IPS-18a (cell line): ENCODE measurements around the gene UBASH3A.

ENCODE experiments used
- H3K27ac ChIP-seq: one replicate; pipeline ENCODE4 v1.5.1; 2013; ENCODE audit warnings: low read length
- H3K27me3 ChIP-seq: one replicate; pipeline ENCODE4 v1.6.1; 2013; ENCODE audit warnings: mild to moderate bottlenecking, low read length; ENCODE audit not compliant: control insufficient read depth, insufficient read depth
- H3K36me3 ChIP-seq: one replicate; pipeline ENCODE4 v1.6.1; 2013; ENCODE audit warnings: low read depth, low read length; ENCODE audit not compliant: control insufficient read depth
- H3K4me1 ChIP-seq: one replicate; pipeline ENCODE4 v1.6.1; 2013; ENCODE audit warnings: low read depth, low read length; ENCODE audit not compliant: control insufficient read depth
- H3K4me3 ChIP-seq: one replicate; pipeline ENCODE4 v1.5.1; 2013; ENCODE audit warnings: low read length
- H3K9ac ChIP-seq: one replicate; pipeline ENCODE4 v1.6.1; 2013; ENCODE audit warnings: mild to moderate bottlenecking, low read length, moderate library complexity
- H3K9me3 ChIP-seq: one replicate; pipeline ENCODE4 v1.6.1; 2013; ENCODE audit warnings: low read depth, low read length; ENCODE audit not compliant: control insufficient read depth

Gene UBASH3A

GRCh38 chr21:42384989-42385388 is 18.7 kb upstream of the UBASH3A start:
- Histone ChIP-seq H3K27me3 (no peaks in the 10 kb centered on the region), H3K4me1 (peaks cover 9% of the 10 kb centered on the region), H3K9ac (no peak overlapping the region), H3K36me3 (no peaks in the 10 kb centered on the region), H3K4me3 (no peak overlapping the region), H3K27ac (no peak overlapping the region), H3K9me3 (no peaks in the 10 kb centered on the region)

DNA sequence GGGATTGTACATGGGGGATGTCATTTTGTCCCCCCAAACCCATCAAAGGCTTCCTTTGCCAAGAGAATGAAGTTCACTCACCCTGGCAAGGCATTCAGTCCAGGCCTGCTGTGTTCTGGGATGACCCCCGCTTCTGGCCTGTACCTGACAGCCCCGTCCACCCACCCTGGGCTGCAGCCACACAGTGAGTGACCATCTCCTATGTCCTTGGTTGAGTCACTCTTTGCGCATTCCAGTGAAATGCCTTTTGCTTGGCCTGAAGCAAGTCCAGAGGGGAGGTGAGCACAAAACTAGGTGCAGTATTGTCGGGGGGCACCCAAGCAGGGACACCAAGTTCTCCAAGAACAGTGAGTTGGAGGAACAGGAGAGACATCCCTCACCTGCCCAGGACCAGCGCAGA is 18.1 kb upstream of the UBASH3A start:
- H3K27ac ChIP-seq = no peak overlapping the region
- no peaks in the 10 kb centered on the region for H3K9me3 ChIP-seq
- peaks cover 11% of the 10 kb centered on the region for H3K4me1 ChIP-seq
- H3K9ac ChIP-seq = no peak overlapping the region
- no peaks in the 10 kb centered on the region for H3K27me3 ChIP-seq
- no peak overlapping the region for H3K4me3 ChIP-seq
- H3K36me3 ChIP-seq = no peaks in the 10 kb centered on the region

DNA sequence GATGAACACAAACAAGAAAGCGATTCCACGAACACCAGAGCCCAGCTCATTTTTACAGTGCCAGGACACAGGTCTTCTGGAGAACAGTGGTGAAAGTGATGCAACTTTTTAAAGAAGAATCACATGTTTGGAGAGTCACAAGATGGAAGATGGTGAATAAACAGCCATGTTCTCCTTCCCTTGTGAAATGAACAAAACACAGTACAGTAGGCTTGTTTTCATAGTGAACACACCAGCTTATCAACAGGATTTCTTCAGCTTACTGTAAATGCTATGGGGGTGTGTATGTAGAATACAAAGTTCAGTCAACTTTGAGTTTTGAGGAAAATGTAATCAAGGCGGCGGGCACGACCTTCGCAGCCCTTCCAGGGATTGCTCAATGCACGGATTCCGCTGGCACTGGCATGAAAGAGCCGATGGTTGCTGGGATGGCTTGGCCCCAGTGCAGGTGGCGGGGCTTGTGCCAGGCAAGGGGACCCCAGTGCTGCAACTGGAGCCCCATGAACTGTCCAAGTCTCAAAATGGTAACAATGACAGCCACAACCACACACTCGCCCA is 17.6 kb upstream of the UBASH3A start:
- Histone ChIP-seq H3K9ac (no peak overlapping the region), H3K9me3 (no peaks in the 10 kb centered on the region), H3K27me3 (no peaks in the 10 kb centered on the region), H3K4me1 (peaks cover 11% of the 10 kb centered on the region), H3K4me3 (no peak overlapping the region), H3K36me3 (no peaks in the 10 kb centered on the region), H3K27ac (no peak overlapping the region)

DNA sequence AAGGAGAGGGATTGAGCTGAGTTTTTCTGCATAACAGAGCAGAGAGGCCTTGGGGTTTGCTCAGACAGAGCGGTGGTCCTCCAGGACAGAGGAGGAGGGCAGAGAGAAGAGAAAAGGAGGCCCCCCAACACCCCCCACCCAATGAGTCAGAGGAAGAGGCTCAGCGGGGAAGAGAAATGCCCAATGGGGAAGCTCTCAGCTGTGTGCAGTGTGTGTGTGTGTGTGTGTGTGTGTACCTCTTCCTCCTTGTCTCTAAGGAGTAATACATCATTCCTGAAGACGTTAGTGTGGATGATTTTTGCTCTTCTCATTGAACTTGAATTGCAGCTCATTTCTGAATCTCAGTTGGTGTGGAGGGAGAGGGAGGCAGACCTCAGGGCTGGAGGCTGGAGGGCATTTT is 16.5 kb upstream of the UBASH3A start:
- Histone ChIP-seq H3K36me3 (no peaks in the 10 kb centered on the region), H3K27ac (no peak overlapping the region), H3K4me1 (peaks cover 11% of the 10 kb centered on the region), H3K9ac (no peak overlapping the region), H3K27me3 (no peaks in the 10 kb centered on the region), H3K9me3 (no peaks in the 10 kb centered on the region), H3K4me3 (no peak overlapping the region)

DNA sequence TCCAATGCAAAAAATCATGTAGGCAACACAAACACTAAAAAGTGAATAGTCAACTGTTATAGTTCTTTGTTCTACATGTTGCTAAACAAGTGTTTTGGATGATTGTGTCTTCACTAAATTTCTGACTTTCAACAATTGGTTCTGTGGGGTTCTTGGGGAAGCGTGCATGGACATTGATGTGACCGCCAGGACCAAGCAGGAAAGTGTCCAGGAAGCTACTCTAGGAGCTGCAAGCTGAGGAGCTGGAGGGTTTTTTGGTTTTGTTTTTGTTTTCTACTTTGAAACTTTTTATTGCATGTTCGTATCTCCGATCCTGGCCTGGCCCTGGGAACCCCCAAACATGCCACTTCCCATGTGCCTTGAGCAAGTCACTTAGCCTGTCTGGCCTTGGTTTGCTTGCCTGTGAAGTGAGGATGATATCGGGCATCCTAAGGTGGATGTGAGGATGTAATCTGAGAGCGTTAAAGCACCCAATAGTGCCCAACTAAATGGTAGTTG is 15.8 kb upstream of the UBASH3A start:
- H3K27ac ChIP-seq = no peak overlapping the region
- peaks cover 11% of the 10 kb centered on the region for H3K4me1 ChIP-seq
- no peaks in the 10 kb centered on the region for H3K9me3 ChIP-seq
- H3K4me3 ChIP-seq = no peak overlapping the region
- no peaks in the 10 kb centered on the region for H3K36me3 ChIP-seq
- H3K9ac ChIP-seq = no peak overlapping the region
- no peaks in the 10 kb centered on the region for H3K27me3 ChIP-seq

GRCh38 chr21:42388740-42389448 is 14.8 kb upstream of the UBASH3A start:
- Histone ChIP-seq H3K9me3 (no peaks in the 10 kb centered on the region), H3K36me3 (no peaks in the 10 kb centered on the region), H3K27me3 (no peaks in the 10 kb centered on the region), H3K4me3 (peak overlapping the region; percentile 2), H3K27ac (no peak overlapping the region), H3K9ac (peak overlapping the region; percentile 33), H3K4me1 (peaks cover 11% of the 10 kb centered on the region)

DNA sequence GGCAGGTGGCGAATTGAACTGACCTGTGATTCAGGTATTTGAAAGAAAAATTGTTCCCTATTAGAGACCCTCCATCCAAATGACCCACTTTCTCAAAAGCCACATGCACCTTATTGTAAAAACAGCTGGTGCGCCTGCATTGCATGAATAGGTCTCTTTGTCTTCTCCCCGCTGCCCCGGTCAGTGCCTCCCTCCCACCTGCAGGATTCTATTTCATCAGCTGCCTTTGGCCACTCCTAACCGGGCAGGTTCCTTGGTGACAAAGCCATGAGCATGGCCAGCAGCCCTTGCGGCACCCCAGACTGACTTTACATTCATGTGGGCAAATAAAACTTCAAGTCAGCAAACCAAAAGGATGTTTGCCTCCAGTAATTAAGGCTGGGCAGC is 14.3 kb upstream of the UBASH3A start:
- no peaks in the 10 kb centered on the region for H3K9me3 ChIP-seq
- peak overlapping the region; percentile 2 for H3K4me3 ChIP-seq
- peaks cover 11% of the 10 kb centered on the region for H3K4me1 ChIP-seq
- H3K27me3 ChIP-seq = no peaks in the 10 kb centered on the region
- no peak overlapping the region for H3K27ac ChIP-seq
- H3K36me3 ChIP-seq = no peaks in the 10 kb centered on the region
- H3K9ac ChIP-seq = peak overlapping the region; percentile 33

DNA sequence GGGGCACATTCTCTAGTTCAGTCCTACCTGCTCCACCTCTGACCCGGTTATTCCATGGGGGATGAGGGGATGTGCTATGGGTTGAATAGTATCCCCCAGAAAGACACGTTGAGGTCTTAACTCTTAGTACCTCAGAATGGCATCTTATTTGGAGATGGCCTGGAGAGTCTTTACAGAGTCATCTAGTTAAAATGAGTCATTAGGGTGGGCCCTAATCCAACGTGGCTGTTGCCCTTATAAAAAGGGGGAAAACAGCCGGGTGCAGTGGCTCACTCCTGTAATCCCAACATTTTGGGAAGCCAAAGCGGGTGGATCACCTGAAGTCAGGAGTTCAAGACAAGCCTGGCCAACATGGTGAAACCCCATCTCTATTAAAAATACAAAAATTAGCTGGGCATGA is 13.5 kb upstream of the UBASH3A start:
- Histone ChIP-seq H3K4me1 (peaks cover 11% of the 10 kb centered on the region), H3K36me3 (no peaks in the 10 kb centered on the region), H3K9me3 (no peaks in the 10 kb centered on the region), H3K27ac (no peak overlapping the region), H3K27me3 (no peaks in the 10 kb centered on the region), H3K4me3 (no peak overlapping the region), H3K9ac (peak overlapping the region; percentile 33)

DNA sequence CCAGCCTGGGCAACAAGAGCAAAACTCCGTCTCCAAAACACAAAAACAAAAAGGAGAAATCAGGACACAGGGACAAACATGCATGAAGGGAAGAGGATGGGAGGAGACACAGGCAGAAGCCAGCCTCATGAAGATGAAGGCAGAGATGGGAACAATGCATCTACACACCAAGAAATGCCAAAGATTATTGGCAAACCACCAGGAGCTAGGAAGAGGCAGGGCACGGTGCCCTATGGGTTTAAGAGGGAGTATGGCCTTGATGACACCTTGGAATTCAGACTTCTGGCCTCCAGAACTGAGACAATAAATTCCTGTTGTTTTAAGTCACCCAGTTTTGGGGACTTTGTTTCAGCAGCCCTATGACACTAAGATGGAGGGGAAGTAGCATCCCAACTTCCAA is 13.0 kb upstream of the UBASH3A start:
- no peaks in the 10 kb centered on the region for H3K36me3 ChIP-seq
- no peak overlapping the region for H3K9ac ChIP-seq
- H3K9me3 ChIP-seq = no peaks in the 10 kb centered on the region
- no peak overlapping the region for H3K27ac ChIP-seq
- peaks cover 11% of the 10 kb centered on the region for H3K4me1 ChIP-seq
- H3K4me3 ChIP-seq = no peak overlapping the region
- no peaks in the 10 kb centered on the region for H3K27me3 ChIP-seq

DNA sequence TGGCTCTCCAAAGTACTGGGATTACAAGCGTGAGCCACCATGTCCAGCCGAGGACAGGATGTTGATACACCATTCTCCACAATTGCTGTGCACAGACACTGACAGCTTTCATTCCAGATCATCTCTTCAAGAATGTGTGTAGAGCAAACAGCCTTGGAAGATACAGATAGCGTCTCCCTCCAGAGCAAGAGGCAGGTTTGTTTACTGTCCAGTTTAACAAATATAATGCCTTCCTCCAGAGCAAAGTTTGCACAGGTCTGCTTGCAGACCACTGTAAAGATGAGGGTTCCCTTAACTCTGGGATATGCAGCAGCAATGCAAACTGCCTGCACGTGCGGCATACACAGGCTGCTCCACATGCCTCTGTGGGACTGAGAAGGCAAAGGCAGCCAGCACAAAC is 12.4 kb upstream of the UBASH3A start:
- no peaks in the 10 kb centered on the region for H3K36me3 ChIP-seq
- H3K9ac ChIP-seq = no peak overlapping the region
- no peak overlapping the region for H3K4me3 ChIP-seq
- no peaks in the 10 kb centered on the region for H3K9me3 ChIP-seq
- peaks cover 11% of the 10 kb centered on the region for H3K4me1 ChIP-seq
- no peaks in the 10 kb centered on the region for H3K27me3 ChIP-seq
- no peak overlapping the region for H3K27ac ChIP-seq

DNA sequence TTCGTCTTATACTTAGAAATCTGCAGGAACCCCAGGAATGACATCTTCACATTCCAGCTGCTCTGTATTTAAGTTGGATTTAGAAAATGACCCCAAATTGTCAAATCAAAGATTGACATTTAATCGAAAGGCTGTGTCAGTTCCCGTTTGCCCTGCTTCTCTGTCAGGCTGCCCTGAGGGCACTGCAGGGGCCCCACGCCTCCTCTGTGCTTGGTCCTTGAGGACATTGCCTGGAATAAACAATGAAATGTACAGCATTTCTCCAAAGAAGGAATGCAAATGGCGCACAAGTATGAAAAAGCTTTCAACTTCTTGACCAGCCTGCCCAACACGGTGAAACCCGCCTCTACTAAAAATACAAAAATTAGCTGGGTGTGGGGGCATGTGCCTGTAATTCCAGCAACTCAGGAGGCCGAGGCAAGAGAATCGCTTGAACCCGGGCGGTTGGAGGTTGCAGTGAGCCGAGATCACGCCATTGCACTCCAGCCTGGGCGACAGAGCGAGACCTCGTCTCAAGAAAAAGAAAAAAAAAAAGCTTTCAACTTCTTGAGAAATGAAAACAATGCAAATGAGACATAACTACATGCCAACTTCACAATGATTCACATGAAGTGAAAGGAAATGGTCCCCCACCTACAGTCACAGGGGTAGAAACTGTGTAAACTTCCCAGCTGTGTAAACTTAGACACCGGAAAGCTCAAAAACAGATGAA is 10.8 kb upstream of the UBASH3A start:
- no peak overlapping the region for H3K27ac ChIP-seq
- no peak overlapping the region for H3K9ac ChIP-seq
- H3K36me3 ChIP-seq = no peaks in the 10 kb centered on the region
- H3K27me3 ChIP-seq = no peaks in the 10 kb centered on the region
- no peaks in the 10 kb centered on the region for H3K9me3 ChIP-seq
- H3K4me1 ChIP-seq = peaks cover 11% of the 10 kb centered on the region
- H3K4me3 ChIP-seq = no peak overlapping the region
